ENCODE data around the gene CCDC184.

The CCDC184 gene

DNA sequence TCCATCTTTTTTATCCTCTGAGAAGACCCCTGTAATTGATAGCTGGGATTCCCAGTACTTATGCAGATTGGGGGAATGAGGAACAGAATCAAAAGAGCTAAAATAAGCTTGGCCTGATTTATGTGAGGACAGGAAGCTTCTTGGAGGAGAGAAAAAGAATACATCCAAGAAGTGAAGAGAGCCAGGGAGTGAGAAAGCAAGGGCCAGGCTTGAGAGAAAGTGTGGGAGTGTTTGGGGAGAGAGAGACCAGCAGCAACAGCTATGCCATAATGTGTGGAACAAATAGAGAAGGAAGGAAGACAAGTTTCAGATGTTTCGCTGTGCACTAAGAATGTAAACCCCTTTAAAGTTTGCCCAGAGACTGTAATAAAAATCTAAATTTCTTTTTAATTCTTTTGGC lies 4.0 kb upstream of the CCDC184 start:
- H3K4me3 ChIP-seq (ENCODE audit: low read depth, low read length): no peak overlapping the region
- TF ChIP-seq, protein P1, sequence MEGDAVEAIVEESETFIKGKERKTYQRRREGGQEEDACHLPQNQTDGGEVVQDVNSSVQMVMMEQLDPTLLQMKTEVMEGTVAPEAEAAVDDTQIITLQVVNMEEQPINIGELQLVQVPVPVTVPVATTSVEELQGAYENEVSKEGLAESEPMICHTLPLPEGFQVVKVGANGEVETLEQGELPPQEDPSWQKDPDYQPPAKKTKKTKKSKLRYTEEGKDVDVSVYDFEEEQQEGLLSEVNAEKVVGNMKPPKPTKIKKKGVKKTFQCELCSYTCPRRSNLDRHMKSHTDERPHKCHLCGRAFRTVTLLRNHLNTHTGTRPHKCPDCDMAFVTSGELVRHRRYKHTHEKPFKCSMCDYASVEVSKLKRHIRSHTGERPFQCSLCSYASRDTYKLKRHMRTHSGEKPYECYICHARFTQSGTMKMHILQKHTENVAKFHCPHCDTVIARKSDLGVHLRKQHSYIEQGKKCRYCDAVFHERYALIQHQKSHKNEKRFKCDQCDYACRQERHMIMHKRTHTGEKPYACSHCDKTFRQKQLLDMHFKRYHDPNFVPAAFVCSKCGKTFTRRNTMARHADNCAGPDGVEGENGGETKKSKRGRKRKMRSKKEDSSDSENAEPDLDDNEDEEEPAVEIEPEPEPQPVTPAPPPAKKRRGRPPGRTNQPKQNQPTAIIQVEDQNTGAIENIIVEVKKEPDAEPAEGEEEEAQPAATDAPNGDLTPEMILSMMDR (IDR thresholded peaks at IDR 0.05; ENCODE audit: borderline replicate concordance, insufficient read depth, low read depth, low read length): no peak

DNA sequence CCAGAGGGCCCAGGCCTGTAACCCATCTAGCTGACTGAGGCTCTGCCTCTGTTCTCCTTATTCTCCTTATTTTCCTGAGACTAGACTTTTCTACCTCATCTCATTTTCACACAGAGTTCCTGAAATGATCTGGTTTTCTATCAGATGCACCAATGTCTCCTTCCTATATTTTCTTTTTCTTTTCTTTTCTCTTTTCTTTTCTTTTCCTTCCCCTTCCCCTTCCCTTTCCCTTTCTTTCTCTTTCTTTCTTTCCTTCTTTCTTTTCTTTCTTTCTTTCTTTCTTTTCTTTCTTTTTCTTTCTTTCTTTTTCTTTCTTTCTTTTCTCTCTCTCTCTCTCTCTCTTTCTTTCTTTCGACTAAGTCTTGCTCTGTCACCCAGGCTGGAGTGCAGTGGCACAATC lies 3.0 kb upstream of the CCDC184 start:
- H3K4me3 ChIP-seq (ENCODE audit: low read depth, low read length): no peak overlapping the region
- TF ChIP-seq, protein P1 (IDR thresholded peaks at IDR 0.05; ENCODE audit: borderline replicate concordance, insufficient read depth, low read depth, low read length): no peak

DNA sequence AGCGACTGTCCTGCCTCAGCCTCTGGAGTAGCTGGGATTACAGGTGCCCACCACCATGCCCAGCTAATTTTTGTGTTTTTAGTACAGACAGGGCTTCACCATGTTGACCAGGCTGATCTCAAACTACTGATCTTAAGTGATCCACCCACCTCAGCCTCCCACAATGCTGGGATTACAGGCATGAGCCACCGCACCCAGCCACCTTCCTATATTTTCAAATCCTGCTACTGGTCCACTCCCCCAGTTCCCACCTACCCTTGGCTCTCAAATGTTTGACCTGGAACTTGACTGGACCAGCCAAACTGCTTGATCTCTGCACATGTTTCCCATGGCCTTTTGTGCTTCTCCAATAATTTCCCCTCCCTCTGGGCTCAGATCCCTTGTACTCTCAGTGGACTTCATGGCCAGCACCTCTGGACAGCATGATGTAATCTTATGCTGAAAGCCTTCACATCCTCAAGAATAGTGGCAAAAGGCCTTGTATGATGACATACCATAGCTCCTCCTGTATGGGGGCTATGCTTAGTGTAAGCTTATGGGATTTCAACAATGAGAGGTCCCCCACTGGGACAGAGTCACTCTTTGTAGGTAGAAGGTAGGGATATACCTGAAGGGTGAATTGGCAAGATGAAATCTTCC lies 2.5 kb upstream of the CCDC184 start:
- H3K4me3 ChIP-seq (ENCODE audit: low read depth, low read length): no peak overlapping the region
- TF ChIP-seq, protein P1 (IDR thresholded peaks at IDR 0.05; ENCODE audit: borderline replicate concordance, insufficient read depth, low read depth, low read length): no peak

DNA sequence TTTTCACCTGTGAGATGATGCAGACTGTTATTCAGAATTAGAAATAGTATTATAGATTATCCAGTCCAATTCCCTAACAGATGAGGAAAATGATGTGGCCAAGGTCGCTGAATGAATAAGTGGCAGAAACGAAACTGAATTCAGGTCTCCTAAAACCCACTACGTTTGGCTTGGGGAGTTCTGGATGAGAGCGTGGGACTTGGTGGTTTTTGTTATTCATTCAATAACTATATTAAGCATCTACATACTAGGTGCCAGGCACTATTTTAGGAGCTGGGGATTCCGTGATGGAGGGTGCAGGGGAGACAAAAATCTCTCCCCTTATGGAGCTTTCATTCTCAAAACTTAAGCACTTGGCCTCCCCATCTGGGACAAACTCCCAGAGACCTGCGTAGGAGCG lies 813 bp upstream of the CCDC184 start:
- TF ChIP-seq, protein P1 (IDR thresholded peaks at IDR 0.05; ENCODE audit: borderline replicate concordance, insufficient read depth, low read depth, low read length): no peak
- H3K4me3 ChIP-seq (ENCODE audit: low read depth, low read length): peak overlapping the region; percentile 71

DNA sequence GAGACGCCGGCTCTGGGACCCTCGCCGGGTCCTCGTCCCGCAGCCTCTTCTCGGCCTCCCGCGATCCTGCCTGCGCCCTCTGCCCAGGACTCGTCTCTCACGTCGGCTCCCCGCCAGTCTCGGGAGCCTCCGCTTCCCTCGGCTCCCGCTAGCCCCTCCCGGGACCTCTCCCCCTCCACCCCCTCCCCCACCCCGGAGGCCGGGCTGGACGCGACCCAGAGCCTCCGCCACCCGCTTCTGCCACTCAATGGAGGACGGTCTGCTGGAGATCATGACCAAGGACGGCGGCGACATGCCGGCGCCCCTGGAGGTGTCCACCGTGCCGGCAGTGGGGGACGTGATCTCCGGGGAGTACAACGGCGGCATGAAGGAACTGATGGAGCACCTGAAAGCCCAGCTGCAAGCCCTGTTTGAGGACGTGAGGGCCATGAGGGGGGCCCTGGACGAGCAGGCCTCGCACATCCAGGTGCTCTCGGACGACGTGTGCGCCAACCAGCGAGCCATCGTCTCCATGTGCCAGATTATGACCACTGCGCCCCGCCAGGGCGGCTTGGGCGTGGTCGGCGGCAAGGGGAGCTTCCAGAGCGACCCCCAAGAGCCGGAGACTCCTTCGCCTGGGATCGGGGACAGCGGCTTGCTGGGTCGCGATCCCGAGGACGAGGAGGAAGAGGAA lies 568 bp downstream of the CCDC184 start:
- peak overlapping the region; percentile 71 for H3K4me3 ChIP-seq (ENCODE audit: low read depth, low read length)

DNA sequence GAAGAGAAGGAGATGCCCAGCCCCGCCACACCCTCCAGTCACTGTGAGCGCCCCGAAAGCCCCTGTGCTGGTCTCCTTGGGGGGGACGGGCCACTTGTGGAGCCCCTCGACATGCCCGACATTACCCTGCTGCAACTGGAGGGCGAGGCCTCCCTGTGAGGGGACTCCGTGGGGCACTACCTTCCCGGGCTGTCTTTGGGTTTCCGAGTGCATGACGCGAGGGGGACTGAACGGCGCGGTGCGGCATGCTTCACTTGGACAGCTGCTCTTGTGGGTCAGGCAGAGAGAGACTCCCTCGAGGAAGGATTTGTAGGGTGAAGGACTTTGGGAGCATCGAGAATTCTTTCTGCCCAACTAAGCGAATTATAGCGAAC lies 1.1 kb downstream of the CCDC184 start:
- H3K4me3 ChIP-seq (ENCODE audit: low read depth, low read length): no peak overlapping the region
- TF ChIP-seq, protein P1 (IDR thresholded peaks at IDR 0.05; ENCODE audit: borderline replicate concordance, insufficient read depth, low read depth, low read length): no peak

More for the DNA sequence above, 568 bp downstream of the CCDC184 start:
- TF ChIP-seq, protein P1 (IDR thresholded peaks at IDR 0.05; ENCODE audit: borderline replicate concordance, insufficient read depth, low read depth, low read length): no peak

Data from GM12875 (cell line).